Measurements from ENCODE around the gene HDAC4.

- TF ChIP-seq ZNF274 (IDR thresholded peaks at IDR 0.05; ENCODE audit: low read depth, low read length) (no peak), SUZ12 (IDR thresholded peaks at IDR 0.05; ENCODE audit: extremely low read depth, insufficient read depth, insufficient read length) (no peak)
Measured at GRCh38 chr2:239118675-239119211, 282.1 kb downstream of the HDAC4 start.
